Activated CD4-positive, alpha-beta T cell treated with anti-CD3 and anti-CD28 coated beads for 24 hours (primary cell): ENCODE results near the gene TMEM150B.

ENCODE experiments used
- DNase-seq, 2 donors: peaks; one replicate each; pipeline ENCODE4 v3.0.0-alpha.2; 2020; ENCODE audit warnings: low read depth in 2 of 2

Gene TMEM150B

DNA sequence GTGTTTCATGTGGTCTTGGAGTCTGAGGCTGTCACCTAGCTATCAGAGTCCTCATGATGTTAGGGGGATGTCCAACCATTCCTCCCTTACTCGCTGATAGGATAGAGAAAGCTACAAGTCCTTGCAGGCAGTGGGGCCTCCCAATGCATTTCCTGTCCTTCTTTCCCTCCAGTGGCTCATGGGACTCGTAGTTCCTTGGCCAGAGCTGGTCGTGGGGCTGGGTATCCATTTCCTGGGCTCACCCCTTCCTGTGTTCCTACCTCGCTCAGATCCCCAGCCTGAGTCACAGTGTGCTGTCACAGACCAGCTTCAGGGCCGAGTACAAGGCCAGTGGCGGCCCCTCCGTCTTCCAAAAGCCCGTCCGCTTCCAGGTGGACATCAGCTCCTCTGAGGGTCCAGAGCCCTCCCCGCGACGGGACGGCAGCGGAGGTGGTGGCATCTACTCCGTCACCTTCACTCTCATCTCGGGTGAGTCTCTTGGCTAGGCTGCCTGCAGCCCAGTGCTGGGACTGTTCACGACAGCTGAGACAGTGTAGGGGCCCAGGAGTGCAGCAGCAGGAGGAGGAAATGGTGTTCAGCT lies 19.1 kb downstream of the TMEM150B start:
- no peak for DNase-seq

DNA sequence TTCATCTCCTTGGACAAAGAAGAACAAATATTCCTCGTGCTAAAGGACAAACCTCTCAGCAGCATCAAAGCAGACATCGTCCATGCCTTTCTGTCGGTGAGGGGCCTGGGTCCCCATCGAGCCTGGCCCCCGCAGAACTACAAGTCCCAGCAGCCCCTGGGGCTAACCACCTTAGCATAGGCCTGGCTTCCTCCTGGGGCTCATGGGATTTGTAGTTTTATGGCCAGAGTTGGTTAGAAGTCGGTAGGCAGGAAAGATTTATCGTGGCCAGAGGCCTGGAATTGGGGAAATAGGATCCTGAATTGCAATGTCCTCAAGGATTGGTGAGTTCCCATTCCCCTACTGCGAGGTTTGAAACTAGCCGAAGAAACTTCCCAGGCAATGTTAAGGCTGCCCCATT lies 19.6 kb downstream of the TMEM150B start:
- DNase-seq = peak; percentile 24 to 42

DNA sequence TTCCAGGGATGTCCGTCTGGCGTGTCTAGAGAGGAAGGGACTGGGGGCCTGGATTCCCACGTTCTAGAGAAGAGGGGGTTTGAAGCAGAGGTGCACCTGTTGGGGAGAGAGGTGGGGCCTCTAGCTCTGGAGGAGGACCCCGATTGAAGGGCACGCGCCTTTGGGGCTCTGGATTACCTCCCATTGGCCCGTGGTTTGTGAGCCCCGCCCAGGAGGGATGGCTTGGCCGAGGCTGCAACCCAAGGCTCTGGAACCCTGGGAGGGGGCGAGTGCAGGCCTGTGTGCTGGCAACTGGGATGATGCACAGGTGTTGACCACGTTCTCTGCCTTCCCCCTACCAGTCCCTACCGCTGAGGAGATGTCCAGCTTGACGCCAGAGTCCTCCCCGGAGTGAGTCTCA lies 20.2 kb downstream of the TMEM150B start:
- DNase-seq = no peak

DNA sequence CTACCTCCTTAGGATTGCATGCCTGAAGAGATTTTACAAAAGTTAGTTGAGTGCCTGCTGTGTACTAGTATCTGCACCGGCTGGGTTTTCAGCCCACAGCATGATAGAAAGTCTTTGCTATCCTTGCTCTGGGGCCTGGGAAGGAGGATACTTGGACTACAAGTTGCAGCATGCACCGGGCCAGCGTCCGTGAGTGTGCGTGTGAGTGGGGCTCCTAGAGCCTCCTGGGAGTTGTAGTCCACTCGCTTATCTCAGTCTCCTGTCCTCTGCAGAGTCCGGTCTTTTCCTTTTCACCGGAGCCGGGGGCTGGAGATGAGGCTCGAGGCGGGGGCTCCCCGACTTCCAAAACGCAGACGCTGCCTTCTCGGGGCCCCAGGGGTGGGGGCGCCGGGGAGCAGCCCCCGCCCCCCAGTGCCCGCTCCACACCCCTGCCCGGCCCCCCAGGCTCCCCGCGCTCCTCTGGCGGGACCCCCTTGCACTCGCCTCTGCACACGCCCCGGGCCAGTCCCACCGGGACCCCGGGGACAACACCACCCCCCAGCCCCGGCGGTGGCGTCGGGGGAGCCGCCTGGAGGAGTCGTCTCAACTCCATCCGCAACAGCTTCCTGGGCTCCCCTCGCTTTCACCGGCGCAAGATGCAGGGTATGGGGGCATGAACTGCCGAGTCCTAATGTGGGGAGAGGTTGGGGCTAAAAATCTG lies 20.7 kb downstream of the TMEM150B start:
- DNase-seq = peak in 1 of 2 donors; percentile 25

DNA sequence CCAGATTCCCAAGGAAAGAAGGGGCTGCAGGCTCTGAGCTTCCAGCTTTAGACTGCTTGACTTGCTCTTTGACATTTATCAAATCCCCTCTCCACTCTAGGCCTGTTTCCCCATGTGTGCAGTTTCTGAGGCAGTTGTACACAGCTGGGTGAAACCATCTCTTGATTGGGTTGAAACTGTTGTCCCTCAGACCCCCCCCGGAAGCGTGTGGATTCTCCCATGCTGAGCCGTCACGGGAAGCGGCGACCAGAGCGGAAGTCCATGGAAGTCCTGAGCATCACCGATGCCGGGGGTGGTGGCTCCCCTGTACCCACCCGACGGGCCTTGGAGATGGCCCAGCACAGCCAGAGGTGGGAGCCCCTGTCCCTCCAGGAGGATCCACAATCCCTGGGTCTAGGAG lies 21.7 kb downstream of the TMEM150B start:
- no peak for DNase-seq

DNA sequence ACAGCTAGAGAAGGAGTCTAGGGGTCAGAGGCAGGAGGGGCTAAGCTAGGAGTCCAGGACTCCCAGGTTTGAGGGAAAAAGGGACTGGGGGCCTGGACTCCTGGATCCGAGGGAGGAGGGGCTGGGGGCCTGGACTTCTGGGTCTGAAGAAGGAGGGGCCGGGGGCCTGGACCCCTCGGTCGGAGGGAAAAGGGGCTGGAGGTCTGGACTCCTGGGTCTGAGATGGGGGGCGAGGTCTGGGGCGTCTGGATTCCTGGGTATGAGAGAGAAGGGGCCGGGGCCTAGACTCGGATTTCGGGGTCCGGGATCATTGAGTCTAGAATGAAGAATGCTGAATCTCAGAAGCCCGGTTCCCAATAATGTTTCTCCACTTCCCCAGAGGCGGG lies 22.8 kb downstream of the TMEM150B start:
- no peak for DNase-seq

DNA sequence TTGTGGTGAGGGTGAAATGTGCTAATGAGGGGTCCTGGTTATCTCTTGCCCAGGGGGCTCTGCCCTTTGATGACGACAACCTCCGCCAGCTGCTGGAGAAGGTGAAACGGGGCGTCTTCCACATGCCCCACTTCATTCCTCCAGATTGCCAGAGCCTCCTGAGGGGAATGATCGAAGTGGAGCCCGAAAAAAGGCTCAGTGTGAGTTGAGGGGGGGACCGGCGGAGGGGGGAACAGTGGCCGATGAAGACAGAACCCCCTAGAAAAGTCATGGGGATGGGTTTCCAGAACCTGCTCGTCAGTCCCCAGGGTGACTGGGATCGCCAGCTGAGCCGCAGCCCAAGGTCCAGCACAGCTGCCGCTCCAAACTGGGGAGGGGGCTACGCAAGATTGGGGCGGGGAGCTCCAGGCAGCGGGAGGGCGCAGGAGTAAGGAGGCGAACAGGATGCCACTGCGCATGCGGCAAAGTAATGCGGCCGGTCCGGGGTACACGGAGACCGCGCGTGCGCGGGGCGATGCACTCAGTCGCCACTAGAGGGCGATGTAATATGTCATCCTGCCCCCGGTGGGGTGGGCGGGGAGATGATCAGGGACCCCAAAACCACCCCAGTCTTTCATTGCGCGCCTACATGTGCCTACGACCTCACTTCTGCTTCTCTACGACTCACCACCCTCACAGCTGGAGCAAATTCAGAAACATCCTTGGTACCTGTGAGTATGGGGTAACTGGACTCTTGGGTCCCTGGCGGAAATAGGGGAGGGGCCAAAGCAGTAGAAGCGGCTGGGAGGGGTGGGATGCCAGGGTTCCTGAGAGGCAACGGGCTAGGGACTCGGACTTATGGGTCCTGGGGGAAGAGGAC lies 23.5 kb downstream of the TMEM150B start:
- peak; percentile 97 for DNase-seq

DNA sequence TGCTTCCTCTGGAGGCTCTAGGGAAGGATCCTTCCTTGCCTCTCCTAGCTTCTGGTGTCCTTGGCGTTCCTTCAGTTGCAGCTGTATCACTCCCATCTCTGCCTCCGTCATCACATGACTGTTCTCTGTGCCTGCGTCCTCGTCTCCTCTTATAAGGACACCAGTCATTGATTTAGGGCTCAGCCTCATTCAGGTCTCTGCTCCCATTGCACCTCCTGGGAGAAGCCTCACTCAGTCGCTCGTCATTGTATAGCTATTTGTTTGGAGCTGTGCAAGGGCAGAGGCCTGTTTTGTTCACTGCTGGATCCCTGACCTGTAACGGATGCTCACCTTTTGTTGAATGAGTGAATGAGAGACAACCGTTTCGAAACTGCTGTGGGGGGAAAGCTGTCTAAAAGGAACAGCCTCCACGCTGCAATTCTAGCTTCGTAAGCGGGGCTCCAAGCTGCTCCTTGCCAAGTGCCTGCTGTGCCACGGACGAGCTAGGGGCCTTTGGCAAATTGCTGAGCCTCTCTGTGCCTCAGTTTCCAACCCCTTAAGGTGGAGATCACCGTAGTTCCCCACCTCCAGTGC lies 24.2 kb downstream of the TMEM150B start:
- DNase-seq = no peak

DNA sequence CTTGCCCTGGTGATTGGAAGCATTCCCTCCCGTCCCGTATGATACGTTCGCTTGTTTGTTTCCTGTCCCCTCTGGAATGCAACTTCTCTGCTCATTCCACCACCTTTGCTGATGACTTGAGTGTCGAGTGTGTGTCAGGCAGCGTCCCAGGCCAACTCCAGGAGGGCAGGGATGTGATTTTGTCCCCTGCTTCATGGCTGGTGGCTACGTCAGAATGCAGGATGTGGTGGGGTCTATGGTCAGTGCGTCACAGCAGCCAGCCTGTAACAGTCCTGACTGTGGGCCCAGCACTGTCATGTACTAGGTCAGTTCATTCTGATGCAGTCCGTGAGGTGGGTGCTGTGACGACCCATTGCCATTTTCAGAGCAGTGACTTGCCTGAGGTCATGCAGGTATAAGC lies 25.1 kb downstream of the TMEM150B start:
- DNase-seq = no peak

DNA sequence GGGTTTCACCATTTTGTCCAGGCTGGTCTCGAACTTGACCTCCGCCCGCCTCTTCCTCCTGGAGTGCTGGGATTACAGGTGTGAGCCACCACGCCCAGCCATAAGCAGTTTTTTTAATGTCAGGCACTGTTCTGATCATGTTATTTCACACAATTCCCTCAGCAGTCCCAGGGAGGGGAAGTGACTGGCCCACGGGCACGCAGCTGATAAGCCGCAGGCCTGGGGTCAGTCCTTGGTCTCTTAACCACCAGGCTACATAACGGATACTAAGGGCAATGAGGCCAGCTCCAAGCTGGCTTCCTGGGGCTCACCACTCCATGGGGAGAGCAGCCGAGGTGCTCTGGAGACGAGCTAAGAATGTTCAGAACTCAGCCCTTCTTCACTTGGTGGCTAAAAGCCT lies 27.9 kb downstream of the TMEM150B start:
- no peak for DNase-seq

DNA sequence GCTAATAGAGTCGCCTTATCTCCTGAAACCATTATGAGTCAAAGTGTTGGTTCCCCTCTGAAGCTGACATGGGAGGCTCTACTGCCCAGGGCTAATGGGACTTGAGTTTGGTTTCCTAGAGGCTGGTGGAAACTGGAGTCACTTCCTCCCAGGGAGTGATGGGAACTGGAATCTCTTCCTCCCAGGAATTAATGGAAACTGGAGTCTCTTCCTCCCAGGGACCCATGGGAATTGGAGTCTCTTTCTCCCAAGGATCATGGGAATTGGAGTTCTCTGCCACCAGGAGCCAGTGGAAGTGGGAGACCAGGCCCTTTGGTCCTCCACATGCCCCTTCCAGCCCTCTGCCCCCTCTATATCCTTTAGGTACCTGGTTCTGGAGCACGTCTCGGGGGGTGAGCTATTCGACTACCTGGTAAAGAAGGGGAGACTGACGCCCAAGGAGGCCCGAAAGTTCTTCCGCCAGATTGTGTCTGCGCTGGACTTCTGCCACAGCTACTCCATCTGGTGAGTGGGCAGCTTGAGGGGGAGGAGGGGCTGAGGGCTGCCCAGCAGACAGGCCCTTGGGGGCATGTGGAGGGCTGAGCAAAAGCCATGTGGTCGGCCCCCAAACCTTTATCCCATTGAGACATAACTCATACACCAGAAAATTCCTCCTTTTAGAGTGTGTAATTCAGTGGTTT lies 35.9 kb downstream of the TMEM150B start:
- no peak for DNase-seq

DNA sequence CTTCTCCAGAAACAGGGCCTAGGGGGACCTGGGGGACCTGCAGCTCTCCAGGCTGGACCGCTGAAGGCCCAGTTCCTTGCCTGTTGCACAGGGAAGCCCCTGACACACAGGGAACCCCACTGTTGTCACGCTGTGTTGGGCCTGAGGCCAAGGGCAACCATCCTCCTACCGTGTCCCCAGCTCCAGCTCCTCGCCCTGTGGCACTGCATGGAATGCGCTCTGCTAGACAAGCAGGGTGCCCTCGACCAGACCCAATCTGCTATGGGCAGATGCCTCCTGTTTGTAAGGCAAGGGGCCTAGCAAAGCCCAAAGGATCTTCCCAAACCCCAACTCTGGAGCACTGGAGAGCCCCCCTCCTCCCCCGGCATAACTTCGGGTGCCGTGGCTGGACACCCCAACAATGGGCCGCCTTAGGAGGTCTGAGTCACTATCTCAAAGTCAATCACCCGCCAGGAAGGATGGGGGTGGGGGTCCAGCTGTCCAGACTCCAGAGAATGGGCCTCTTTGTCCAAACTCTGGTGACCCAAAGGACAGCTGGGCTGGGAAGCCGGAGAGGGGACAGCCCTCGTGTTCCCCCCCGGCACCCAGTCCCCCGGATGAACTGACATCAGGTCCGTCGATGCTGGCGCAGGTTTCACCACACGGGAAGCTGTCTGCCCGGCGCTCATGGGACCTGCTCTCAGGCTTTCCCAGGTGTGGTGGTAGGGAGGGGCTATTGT lies 37.6 kb downstream of the TMEM150B start:
- no peak for DNase-seq

DNA sequence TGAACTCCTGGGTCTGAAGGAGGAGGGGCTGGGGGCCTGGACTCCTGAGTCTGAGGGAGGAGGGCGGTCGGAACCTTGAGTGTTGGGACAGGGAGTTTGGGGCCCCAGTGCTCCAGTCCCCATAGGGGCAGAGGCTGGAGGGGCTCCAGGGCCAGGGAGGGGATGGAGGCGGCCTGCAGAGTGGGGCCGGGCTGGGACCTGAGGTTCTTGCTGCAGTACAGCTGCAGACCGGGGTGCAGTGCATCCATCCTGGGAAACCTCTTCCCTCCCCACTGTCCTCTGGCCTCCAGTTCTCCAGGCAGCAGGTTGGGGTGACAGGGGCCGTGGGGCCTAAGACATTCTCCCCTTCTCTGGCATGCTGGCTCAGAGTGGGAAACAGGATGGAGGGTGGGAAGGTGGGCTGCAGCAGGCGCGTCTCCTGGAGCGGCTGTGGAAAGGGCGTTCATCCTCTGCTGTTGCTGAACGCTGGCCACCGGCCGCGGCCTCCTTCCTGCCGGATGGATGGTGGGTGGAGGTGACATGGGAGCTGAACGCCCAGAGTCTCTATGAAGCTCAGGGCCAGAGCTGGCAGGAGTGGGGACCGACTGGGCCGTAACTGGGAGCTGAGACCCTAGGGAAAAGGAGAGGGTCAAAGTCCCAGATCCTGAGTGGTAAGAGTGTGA lies 39.8 kb downstream of the TMEM150B start:
- DNase-seq = no peak

DNA sequence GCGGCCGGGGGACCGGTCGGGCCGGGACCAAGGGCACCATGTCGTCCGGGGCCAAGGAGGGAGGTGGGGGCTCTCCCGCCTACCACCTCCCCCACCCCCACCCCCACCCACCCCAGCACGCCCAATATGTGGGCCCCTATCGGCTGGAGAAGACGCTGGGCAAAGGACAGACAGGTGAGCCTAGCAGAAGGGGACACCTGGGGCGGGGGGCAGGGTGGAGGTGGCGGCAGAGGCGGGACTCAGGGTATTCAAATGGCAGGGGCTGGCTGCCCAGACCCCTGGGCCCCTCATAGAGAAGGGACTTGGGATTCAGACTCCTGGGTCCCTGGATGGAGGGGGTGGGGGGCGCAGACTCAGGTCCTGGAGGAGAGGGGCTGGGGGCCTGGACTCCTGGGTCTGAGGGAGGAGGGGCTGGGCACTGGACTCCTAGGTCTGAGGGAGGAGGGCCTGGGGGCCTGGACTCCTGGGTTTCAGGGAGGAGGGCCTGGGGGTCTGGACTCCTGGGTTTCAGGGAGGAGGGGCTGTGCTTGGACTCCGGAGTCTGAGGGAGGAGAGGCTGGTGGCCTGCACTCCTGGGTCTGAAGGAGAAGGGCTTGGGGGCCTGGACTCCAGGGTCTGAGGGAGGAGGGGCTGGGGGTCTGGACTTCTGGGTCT lies 40.6 kb downstream of the TMEM150B start:
- no peak for DNase-seq

DNA sequence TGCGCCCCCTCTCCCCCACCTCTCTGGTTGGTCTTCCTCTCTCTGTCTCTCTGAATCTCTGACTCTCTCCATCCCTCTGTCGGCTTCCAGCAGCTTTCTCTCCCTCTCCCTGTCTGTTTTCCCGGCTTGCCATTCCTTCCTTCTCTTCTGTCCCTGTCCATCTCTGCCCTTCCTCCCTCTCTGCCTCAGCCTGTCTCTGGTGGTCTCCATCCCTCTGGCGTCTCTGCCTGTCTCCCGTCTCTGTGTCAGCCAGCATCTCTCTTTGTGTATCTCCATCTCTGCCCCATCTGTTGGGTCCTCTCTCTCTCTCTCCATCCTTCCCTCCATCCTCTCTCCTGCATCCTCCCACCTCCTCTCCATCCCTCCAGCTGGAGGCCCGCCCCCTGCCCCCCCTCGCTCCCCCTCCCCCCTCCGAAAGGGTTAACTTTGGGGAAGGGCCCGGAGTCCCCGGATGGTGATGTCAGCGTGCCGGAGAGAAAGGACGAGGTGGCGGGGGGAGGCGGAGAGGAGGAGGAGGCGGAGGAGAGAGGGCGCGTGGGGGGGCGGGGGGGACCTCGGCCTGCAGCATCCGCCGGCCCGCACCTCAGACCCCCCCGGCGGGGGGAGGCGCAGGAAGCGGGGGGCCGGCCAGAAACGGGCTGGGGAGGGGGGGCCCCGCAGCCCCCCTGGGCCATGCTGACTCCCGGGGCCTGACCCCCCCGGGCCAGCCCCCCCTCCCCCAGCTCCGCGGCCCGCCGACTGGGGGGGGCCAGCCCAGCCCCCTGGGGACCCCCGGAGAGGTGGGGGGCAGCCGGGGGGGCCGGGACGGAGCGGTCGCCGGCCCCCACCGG lies 41.4 kb downstream of the TMEM150B start, which contains the start of gene BRSK1:
Gene BRSK1 (plus strand): TSS at position 450 of the 830 bp plus-strand sequence. CDS start 446 bp downstream, outside the sequence.
- DNase-seq = peak in 1 of 2 donors; percentile 20

DNA sequence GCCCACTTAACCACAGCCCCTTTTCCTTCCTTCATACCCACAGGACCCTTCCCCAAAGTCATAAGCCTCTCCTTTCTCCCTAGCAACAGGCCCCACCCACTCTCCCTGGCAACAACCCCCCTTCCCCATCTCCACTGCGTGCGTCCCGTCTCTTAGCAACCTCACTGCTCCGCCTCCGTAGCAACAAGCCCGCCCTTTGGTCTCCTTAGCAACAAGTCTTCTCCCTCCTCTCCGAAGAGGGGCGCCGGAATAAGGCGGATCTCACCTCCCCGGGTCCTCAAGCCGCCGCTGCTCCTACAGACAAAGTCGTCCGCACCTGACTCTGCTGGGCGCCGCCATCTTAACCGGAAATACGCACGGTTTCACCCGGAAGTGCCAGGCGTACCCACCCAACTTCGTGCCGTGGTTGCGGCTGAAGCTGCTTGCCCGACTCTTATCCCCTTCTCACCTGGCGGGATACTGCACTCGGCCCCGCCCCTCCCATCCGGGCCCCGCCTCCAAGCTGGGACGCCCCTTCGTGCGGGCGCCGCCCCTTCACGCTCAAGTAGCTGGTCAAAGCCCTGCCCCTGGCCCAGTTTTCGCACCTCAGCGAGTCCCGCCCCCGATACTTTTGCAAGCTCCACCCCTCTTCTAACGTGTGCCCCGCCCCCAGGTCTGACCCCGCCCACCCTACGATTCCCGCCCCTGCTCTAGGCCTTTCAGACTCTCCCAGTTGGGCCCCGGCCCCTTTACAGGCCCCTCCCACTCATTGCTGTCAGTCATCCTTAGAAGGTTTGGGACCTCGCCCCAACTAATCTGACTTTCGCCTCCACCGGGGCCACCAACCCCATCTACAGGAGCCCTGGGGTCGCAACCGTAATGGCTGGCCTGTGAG lies 45.1 kb downstream of the TMEM150B start, which contains the start of gene HSPBP1:
Gene HSPBP1 (minus strand): TSS at position 341 of the 874 bp plus-strand sequence. CDS start 502 bp downstream, outside the sequence.
- peak; percentile 90 to 93 for DNase-seq

DNA sequence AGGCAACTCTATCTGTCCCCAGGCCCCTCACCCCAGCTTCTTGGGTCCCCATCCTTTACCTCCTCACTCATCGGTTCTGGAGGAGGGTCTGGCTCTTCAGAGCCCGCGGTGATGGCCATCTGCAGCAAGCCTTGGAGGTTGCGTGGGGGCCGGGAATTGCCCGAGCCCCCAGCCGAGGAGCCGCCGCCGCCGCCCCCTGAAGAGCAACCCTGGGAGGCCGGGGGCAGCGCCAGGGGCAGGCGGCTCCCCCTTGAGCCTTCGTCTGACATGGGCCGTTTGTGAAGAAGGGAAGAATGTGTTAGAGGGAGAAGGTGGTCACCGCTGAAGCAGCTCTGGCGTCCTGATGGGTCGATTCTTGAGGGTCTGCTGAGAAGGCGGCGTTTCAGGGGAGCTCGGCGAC lies 45.8 kb downstream of the TMEM150B start:
- DNase-seq = no peak
